ENCODE results near the gene C19orf53.

- TF ChIP-seq CTCF (conservative IDR thresholded peaks at IDR 0.05 in 1 of 2, IDR thresholded peaks at IDR 0.05 in 1 of 2; ENCODE audit: low read depth in 1 of 2, low read length in 2 of 2): no peak
- no peak for TF ChIP-seq EZH2 (IDR thresholded peaks at IDR 0.05; ENCODE audit: low read length, missing control alignments)
Observed at GRCh38 chr19:13731147-13731964, 42.9 kb upstream of the C19orf53 start.

Measured in fibroblast of lung (primary cell).